Cardiac muscle cell (in vitro differentiated cells and primary cell): ENCODE measurements around the gene TPM1. TPM values are rescaled to one million over a fixed set of nuclear protein-coding genes. Genes with fewer than 3 reads are reported as not detected.

Source experiments
- DNase-seq, 2 donors: peaks; one replicate each; pipeline versions ENCODE4 v3.0.0 to v3.0.0-alpha.2; 2010 to 2017; ENCODE audit warnings: low read depth in 1 of 2, low spot score in 1 of 2
- H3K27ac ChIP-seq: fragments of 200-600 bp; sonication (generic); 2 replicates; pipeline ENCODE4 v1.5.1; 2016
- H3K27me3 ChIP-seq: fragments of 200-600 bp; sonication (generic); 2 replicates; pipeline ENCODE4 v1.6.0; 2016; ENCODE audit warnings: control low read depth
- H3K36me3 ChIP-seq: fragments of 200-600 bp; sonication (generic); 2 replicates; pipeline ENCODE4 v1.5.1; 2016; ENCODE audit warnings: control low read depth
- H3K4me1 ChIP-seq: fragments of 200-600 bp; sonication (generic); 2 replicates; pipeline ENCODE4 v1.8.1; 2017; ENCODE audit warnings: low read depth, mild to moderate bottlenecking, mixed run types
- H3K4me3 ChIP-seq: fragments of 200-600 bp; sonication (generic); 2 replicates; pipeline ENCODE4 v1.5.1; 2016; ENCODE audit warnings: mild to moderate bottlenecking
- H3K9me3 ChIP-seq: fragments of 200-600 bp; sonication (generic); 2 replicates; pipeline ENCODE4 v1.5.1; 2017; ENCODE audit warnings: low read depth, mild to moderate bottlenecking, control low read depth
- polyA plus RNA-seq: library from polyadenylated mRNA; unstranded; fragments of >200 nt; fragmentation: Nextera tagmentation; extraction: Ambion mirVana; gene quantifications from 2 replicates; pipeline ENCODE4 v1.2.1, GENCODE V29; 2016
- total RNA-seq: library from RNA; depleted of rRNA; stranded (reverse); fragments of >200 nt; gene quantifications from 2 replicates; pipeline ENCODE4 v1.2.3, GENCODE V29; 2016
- TF ChIP-seq, protein P1 (sequence below): IDR thresholded peaks from 2 replicates; pipeline ENCODE4 v1.5.1; 2012; ENCODE audit warnings: low read depth, mild to moderate bottlenecking, low read length

The TPM1 gene
- total and polyA plus RNA-seq, 2 experiments from 2014 or later, result 6,553 to 10,138 TPM

DNA sequence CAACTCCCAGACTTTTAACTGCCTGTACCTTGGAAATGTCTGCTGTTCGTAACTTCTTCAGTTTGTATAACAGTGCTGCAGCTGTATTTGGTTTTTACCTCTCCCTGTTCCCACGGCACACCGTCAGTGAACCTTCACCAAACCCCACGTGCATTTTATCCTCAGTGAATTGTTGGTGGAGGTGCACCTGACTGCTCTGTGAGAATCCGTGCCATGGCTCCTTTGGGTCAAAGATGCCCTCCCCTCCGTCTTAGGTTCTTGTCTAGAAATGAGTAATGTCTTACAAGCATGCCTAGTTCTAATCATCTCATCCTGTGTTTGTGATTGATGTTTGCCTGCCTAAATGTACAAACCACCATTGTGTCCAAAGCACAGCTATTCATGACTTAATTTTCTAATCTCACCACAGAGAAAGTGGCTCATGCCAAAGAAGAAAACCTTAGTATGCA is 28.2 kb downstream of the TPM1 start:
- peaks cover 25% of the 10 kb centered on the region for H3K36me3 ChIP-seq
- no peak overlapping the region for H3K4me3 ChIP-seq
- peak overlapping the region; percentile 70 for H3K27ac ChIP-seq
- H3K9me3 ChIP-seq, result no peaks in the 10 kb centered on the region
- H3K4me1 ChIP-seq, result peaks cover 23% of the 10 kb centered on the region
- TF ChIP-seq, protein P1, sequence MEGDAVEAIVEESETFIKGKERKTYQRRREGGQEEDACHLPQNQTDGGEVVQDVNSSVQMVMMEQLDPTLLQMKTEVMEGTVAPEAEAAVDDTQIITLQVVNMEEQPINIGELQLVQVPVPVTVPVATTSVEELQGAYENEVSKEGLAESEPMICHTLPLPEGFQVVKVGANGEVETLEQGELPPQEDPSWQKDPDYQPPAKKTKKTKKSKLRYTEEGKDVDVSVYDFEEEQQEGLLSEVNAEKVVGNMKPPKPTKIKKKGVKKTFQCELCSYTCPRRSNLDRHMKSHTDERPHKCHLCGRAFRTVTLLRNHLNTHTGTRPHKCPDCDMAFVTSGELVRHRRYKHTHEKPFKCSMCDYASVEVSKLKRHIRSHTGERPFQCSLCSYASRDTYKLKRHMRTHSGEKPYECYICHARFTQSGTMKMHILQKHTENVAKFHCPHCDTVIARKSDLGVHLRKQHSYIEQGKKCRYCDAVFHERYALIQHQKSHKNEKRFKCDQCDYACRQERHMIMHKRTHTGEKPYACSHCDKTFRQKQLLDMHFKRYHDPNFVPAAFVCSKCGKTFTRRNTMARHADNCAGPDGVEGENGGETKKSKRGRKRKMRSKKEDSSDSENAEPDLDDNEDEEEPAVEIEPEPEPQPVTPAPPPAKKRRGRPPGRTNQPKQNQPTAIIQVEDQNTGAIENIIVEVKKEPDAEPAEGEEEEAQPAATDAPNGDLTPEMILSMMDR, result no peak
- H3K27me3 ChIP-seq, result no peaks in the 10 kb centered on the region
- no peak for DNase-seq

DNA sequence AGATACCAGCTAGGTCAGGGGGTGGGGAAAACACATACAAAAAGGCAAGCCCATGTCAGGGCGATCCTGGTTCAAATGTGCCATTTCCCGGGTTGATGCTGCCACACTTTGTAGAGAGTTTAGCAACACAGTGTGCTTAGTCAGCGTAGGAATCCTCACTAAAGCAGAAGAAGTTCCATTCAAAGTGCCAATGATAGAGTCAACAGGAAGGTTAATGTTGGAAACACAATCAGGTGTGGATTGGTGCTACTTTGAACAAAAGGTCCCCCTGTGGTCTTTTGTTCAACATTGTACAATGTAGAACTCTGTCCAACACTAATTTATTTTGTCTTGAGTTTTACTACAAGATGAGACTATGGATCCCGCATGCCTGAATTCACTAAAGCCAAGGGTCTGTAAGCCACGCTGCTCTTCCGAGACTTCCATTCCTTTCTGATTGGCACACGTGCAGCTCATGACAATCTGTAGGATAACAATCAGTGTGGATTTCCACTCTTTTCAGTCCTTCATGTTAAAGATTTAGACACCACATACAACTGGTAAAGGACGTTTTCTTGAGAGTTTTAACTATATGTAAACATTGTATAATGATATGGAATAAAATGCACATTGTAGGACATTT is 28.9 kb downstream of the TPM1 start:
- peaks cover 19% of the 10 kb centered on the region for H3K4me1 ChIP-seq
- H3K9me3 ChIP-seq, result no peaks in the 10 kb centered on the region
- H3K4me3 ChIP-seq, result no peak overlapping the region
- DNase-seq, result no peak
- H3K27me3 ChIP-seq, result no peaks in the 10 kb centered on the region
- peak overlapping the region; percentile 70 for H3K27ac ChIP-seq
- H3K36me3 ChIP-seq, result peaks cover 19% of the 10 kb centered on the region
- TF ChIP-seq, protein P1, result no peak

DNA sequence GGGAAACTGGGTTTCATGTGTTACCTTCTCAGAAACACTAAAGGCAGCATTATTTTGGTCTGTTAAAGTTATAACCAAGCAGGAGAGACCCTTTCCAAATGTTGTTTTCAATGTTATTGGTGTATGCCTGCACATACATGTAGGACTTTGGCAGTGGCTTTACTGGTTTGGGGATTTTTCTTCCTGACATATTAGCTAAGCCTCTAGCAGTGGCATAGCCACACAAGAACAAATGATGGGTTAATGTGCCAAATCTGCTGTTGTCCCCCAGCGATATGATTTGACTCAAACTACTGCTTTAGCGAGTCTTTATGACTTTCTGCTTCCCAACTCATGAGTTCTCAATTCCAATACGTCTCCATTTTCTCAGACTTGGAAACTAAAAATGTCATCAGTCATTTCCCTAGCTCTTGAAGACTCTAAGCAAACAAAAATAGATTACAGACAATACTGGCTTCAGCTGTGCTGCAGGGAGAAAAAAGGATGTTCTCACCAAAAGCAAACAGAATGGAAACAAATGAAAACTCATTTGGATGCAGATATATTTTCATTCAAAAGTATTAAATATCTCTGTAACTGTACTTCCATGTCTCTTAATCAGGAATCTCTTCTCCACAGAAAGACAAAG is 29.6 kb downstream of the TPM1 start:
- Histone ChIP-seq H3K9me3 (no peaks in the 10 kb centered on the region), H3K27ac (peak overlapping the region; percentile 70), H3K4me1 (peaks cover 14% of the 10 kb centered on the region), H3K36me3 (peaks cover 12% of the 10 kb centered on the region), H3K27me3 (no peaks in the 10 kb centered on the region), H3K4me3 (no peak overlapping the region)
- TF ChIP-seq, protein P1, result no peak
- DNase-seq, result no peak

DNA sequence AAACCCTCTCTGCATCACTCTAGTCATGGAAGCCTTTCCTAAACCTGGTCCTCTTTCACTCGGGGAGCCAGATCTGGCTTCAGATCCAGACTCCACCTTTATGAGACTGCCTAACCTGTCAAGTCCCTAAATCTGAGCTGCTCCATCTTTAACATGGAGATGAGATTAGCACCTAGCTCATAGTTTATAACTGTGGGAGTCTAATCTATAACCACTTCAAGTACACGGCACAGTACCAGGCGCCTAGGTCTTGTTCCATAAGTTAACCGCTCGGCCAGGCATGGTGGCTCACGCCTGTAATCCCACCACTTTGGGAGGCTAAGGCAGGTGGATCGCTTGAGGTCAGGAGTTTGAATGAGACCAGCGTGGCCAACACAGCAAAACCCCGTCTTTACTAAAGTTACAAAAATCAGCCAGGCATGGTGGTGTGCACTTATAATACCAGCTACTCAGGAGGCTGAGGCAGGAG is 30.3 kb downstream of the TPM1 start:
- no peaks in the 10 kb centered on the region for H3K9me3 ChIP-seq
- DNase-seq, result no peak
- peaks cover 15% of the 10 kb centered on the region for H3K4me1 ChIP-seq
- H3K27ac ChIP-seq, result peak overlapping the region; percentile 70
- TF ChIP-seq, protein P1, result no peak
- H3K36me3 ChIP-seq, result peaks cover 5% of the 10 kb centered on the region
- H3K4me3 ChIP-seq, result no peak overlapping the region
- H3K27me3 ChIP-seq, result no peaks in the 10 kb centered on the region

DNA sequence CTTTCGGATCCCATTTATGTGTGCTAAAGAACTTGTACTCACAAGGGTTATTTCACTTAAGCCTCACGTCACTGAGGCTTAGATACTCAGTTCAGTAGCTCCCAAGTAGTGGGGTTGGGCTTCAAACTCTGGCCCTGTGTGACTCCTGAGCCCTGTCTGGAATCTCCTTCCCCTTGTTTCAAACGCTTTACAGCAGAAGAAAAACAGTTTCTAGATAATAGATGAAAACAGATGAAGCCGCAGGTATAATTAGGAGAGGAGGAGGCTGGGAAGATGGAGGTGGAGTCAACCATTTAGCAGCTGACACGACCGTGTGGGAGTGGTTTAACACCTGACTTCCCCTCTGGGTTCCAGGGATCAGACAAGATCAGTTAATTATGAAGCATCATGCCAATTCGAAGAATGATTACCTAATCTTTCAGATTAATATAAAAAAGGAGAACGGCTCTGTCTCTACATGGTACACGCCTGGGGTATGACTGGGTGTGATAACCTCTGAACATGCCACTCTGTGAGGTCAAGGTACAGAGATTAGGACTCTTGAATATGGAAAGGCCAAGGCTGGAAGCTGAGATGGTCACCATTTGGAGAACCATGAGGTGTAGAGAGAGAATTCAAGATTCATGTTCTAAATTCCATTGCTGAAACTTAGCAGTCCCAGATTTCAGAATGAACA is 31.1 kb downstream of the TPM1 start:
- no peak for DNase-seq
- no peak overlapping the region for H3K4me3 ChIP-seq
- H3K36me3 ChIP-seq, result peaks cover 3% of the 10 kb centered on the region
- H3K9me3 ChIP-seq, result no peaks in the 10 kb centered on the region
- TF ChIP-seq, protein P1, result no peak
- peak overlapping the region; percentile 15 for H3K27ac ChIP-seq
- no peaks in the 10 kb centered on the region for H3K27me3 ChIP-seq
- peaks cover 10% of the 10 kb centered on the region for H3K4me1 ChIP-seq
